Tibial nerve (tissue), 4 donors: ENCODE results near the gene TGM4. TPM values are rescaled to one million over a fixed set of nuclear protein-coding genes. Genes with fewer than 3 reads are reported as not detected.

Experiments used
- DNase-seq, 2 donors: peaks; one replicate each; pipeline ENCODE4 v3.0.0-alpha.2; 2019; ENCODE audit warnings: low spot score in 2 of 2
- H3K27ac ChIP-seq, 4 donors: fragments of 200-600 bp; sonication (generic) in 3 of 4; one replicate each; pipeline ENCODE4 v1.5.1; 2017 to 2019; ENCODE audit warnings: mild to moderate bottlenecking in 1 of 4
- H3K27me3 ChIP-seq, 2 donors: fragments of 200-600 bp; sonication (generic) in 1 of 2; one replicate each; pipeline versions ENCODE4 v1.5.1 to v1.6.0; 2017 to 2019
- H3K36me3 ChIP-seq, 3 donors: fragments of 200-600 bp; sonication (generic); one replicate each; pipeline ENCODE4 v1.5.1; 2018 to 2019
- H3K4me1 ChIP-seq, 4 donors: fragments of 200-600 bp; sonication (generic) in 3 of 4; one replicate each; pipeline ENCODE4 v1.5.1; 2017 to 2019
- H3K4me3 ChIP-seq, 4 donors: fragments of 200-600 bp; sonication (generic) in 3 of 4; one replicate each; pipeline ENCODE4 v1.5.1; 2017 to 2019; ENCODE audit warnings: mild to moderate bottlenecking in 1 of 4, moderate library complexity in 1 of 4
- H3K9me3 ChIP-seq, 4 donors: fragments of 200-600 bp; sonication (generic) in 3 of 4; one replicate each; pipeline ENCODE4 v1.5.1; 2017 to 2019
- EP300 ChIP-seq, 2 donors: sonication (generic); formaldehyde crosslinking; IDR thresholded peaks; one replicate each; pipeline ENCODE4 v1.6.1; 2017; ENCODE audit warnings: antibody characterized with exemption in 2 of 2, mild to moderate bottlenecking in 1 of 2
- POLR2A ChIP-seq, 2 donors: fragments of 450-650 bp; IDR thresholded peaks; one replicate each; pipeline ENCODE4 v1.6.1; 2017; ENCODE audit warnings: antibody characterized with exemption in 2 of 2, mild to moderate bottlenecking in 2 of 2, moderate library complexity in 2 of 2
- WGBS, 2 donors: methylation state at CpG; one replicate each; pipeline ENCODE4 v1.1.5; 2018; 5-methylcytosine and 5-hydroxymethylcytosine counted together
- total RNA-seq, 4 donors: library from RNA; depleted of rRNA; stranded (reverse); fragments of >200 nt; gene quantifications; one replicate each; pipeline ENCODE4 v1.1.0, GENCODE V29; 2016
- TF ChIP-seq, protein P1 (sequence below), 5 experiments: fragments of 200-600 bp in 3 of 5; fragments of 450-650 bp in 2 of 5; sonication (generic) in 3 of 5; IDR thresholded peaks; one replicate each; pipeline ENCODE4 v1.5.1; 2016 to 2019; ENCODE audit warnings: antibody characterized with exemption in 5 of 5, mild to moderate bottlenecking in 3 of 5, moderate library complexity in 2 of 5

TGM4 gene
- total RNA-seq, 4 donors from 2014 or later, result not detected

DNA sequence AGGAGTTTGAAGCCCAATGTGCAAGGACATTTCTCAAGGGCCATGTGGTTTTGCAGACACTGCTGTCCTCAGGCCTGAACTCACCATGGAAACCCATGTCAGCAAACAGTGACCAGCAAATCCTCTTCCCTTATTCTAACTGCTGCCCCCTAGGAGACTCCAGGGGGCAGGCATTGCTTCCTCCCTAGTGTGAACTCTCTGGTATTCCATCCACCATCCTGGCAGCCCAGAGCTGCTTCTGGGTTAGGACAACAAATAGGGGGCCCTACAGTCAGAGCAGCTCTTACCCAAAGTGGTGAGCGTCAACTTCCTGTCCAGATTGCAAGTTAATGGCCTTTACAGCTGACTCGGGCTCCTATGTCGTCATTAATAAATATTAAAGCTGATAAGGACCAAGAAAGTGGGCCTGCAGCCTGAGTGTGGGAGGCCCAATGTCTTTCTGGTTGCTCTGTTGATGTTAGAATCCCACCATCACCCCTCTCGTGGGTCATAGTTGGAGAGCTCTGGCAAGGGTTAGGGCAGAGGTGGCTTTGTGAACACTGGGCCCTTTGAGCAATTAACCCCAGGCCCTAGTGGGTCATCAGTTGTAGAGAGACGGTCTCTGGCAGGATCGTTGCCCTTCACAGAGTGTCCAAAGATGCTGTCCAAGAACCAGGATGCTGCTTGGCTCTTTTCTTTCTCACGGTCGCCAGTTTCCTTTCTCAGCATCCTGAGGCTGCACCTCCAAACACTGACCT is 41.5 kb downstream of the TGM4 start:
- Histone ChIP-seq H3K4me1 (peaks cover 0 to 12% (median 6%) of the 10 kb centered on the region in 4 donors), H3K27ac (no peak overlapping the region), H3K36me3 (peaks cover 0 to 34% (median 0%) of the 10 kb centered on the region in 3 donors), H3K9me3 (no peaks in the 10 kb centered on the region), H3K27me3 (no peaks in the 10 kb centered on the region), H3K4me3 (no peak overlapping the region)
- WGBS, 2 donors, result 48 to 59% methylated on average over 8 of the region's 8 CpGs
- TF ChIP-seq POLR2A (IDR thresholded peaks at IDR 0.05) (no peak), EP300 (IDR thresholded peaks at IDR 0.05) (no peak)
- TF ChIP-seq, protein P1, sequence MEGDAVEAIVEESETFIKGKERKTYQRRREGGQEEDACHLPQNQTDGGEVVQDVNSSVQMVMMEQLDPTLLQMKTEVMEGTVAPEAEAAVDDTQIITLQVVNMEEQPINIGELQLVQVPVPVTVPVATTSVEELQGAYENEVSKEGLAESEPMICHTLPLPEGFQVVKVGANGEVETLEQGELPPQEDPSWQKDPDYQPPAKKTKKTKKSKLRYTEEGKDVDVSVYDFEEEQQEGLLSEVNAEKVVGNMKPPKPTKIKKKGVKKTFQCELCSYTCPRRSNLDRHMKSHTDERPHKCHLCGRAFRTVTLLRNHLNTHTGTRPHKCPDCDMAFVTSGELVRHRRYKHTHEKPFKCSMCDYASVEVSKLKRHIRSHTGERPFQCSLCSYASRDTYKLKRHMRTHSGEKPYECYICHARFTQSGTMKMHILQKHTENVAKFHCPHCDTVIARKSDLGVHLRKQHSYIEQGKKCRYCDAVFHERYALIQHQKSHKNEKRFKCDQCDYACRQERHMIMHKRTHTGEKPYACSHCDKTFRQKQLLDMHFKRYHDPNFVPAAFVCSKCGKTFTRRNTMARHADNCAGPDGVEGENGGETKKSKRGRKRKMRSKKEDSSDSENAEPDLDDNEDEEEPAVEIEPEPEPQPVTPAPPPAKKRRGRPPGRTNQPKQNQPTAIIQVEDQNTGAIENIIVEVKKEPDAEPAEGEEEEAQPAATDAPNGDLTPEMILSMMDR (IDR thresholded peaks at IDR 0.05), result no peak
- DNase-seq, result no peak

DNA sequence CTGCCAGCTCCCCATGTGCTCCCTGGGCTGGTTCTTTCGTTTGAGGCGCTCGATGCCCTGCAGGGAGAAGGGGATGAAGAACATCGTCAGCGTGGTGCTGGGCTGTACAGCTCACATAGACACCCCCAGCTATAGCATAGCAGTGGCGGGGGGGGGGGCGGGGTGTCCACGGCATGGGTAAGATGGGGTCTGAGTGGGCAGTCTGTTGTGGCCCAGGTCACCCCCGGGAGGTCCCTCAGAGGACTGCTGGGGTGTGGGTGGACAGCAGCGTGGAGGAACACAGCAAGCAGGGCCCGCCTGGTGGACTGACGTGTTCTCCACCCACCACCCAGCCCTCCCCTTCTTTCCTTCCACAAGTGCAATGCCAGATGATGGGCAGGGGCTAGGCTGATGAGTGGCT is 43.7 kb downstream of the TGM4 start:
- Histone ChIP-seq H3K4me3 (no peak overlapping the region), H3K27ac (no peak overlapping the region), H3K4me1 (peaks cover 0 to 12% (median 6%) of the 10 kb centered on the region in 4 donors), H3K9me3 (no peaks in the 10 kb centered on the region), H3K36me3 (peaks cover 0 to 54% (median 9%) of the 10 kb centered on the region in 3 donors), H3K27me3 (no peaks in the 10 kb centered on the region)
- no peak for DNase-seq
- TF ChIP-seq POLR2A (IDR thresholded peaks at IDR 0.05) (no peak), EP300 (IDR thresholded peaks at IDR 0.05) (no peak)
- TF ChIP-seq, protein P1 (IDR thresholded peaks at IDR 0.05), result no peak
- WGBS, 2 donors, result 83 to 84% methylated on average over 11 of the region's 12 CpGs

DNA sequence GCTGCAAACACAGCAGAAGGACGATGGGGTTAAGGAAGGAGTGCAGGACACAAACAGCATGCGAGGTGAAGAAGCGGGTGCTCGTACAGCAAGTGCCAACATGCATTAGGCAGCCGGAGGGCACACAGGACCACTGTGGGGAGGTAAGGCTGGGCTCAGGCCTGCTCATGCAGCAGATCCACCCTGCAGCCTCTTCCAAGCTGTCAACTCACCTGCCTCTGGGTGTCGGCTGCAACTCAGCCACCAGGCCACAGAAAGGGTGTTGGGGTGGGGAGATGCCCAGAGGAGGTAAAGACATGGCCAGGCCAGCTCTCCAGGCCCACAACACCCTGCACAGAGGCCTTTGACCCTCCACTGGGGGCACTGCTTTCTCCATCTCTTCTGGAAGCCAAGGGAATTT is 44.2 kb downstream of the TGM4 start:
- DNase-seq, result no peak
- Histone ChIP-seq H3K27me3 (no peaks in the 10 kb centered on the region), H3K36me3 (peaks cover 0 to 58% (median 9%) of the 10 kb centered on the region in 3 donors), H3K9me3 (no peaks in the 10 kb centered on the region), H3K4me1 (peaks cover 0 to 12% (median 6%) of the 10 kb centered on the region in 4 donors), H3K27ac (no peak overlapping the region), H3K4me3 (no peak overlapping the region)
- WGBS, 2 donors, result 79 to 93% methylated on average over 6 of the region's 6 CpGs
- TF ChIP-seq POLR2A (IDR thresholded peaks at IDR 0.05) (no peak), EP300 (IDR thresholded peaks at IDR 0.05) (no peak)
- TF ChIP-seq, protein P1 (IDR thresholded peaks at IDR 0.05), result no peak

DNA sequence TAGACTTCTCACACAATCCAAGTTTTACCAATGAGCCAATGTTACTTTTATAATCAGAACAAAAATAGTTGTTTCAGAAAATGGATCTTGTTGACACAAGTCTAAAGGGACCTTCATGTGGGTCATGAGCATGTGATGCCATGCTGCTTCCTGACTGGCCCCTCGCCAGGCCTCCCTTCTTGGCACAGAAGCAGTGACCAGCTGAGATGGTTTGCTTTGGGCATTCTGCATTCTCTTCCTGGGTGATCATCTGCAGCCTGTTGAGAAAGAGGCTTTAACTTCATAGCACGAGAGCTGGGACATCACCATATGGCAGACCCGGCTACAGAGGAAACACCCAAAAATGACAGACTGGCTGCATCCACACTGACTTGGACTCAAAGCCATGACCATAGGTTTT is 45.7 kb downstream of the TGM4 start:
- no peaks in the 10 kb centered on the region for H3K27me3 ChIP-seq
- DNase-seq, result no peak
- no peaks in the 10 kb centered on the region for H3K9me3 ChIP-seq
- peaks cover 0 to 65% (median 9%) of the 10 kb centered on the region in 3 donors for H3K36me3 ChIP-seq
- WGBS, 2 donors, result 86 to 94% methylated on average over 3 of the region's 3 CpGs
- no peak overlapping the region for H3K27ac ChIP-seq
- TF ChIP-seq EP300 (IDR thresholded peaks at IDR 0.05) (no peak), POLR2A (IDR thresholded peaks at IDR 0.05) (no peak)
- TF ChIP-seq, protein P1 (IDR thresholded peaks at IDR 0.05), result no peak
- H3K4me3 ChIP-seq, result no peak overlapping the region
- peaks cover 0 to 18% (median 6%) of the 10 kb centered on the region in 4 donors for H3K4me1 ChIP-seq

DNA sequence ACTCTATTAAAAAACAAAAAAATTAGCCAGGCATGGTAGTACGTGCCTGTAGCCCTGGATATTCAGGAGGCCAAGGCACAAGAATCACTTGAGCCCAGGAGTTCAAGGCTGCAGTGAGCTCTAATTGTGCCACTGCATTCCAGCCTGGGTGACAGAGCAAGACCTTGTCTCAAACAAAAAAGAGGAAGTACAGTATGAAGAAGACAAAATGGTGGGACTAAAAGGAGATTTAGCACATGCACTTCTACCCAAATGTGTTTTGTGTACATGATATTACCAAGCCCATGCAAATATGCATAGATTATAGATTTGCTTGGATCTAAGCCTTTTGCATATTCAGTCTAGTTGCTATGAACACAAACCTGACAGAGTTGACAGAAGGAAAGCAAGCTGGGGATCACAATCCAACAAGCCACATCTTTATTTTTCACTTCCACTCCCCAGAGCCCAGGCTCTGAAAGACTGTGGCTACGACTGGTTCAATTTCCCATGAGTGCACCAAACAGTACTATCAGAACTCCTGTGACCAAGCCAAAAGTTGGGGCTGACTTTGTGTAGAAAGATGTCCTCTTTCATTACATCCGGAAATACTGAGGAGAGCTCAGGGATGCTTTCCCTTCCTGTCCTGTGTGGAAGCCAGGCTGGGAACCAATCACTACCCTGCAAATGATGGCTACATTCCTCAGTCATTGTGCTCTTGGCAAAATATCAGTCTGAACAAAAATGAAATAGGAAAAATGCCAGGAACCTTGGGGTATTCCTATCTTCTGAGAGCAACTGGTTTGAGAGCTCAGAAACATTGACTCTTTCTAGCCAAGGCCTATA is 49.4 kb downstream of the TGM4 start:
- TF ChIP-seq, protein P1 (IDR thresholded peaks at IDR 0.05), result no peak
- TF ChIP-seq EP300 (IDR thresholded peaks at IDR 0.05) (no peak), POLR2A (IDR thresholded peaks at IDR 0.05) (no peak)
- H3K27me3 ChIP-seq, result no peaks in the 10 kb centered on the region
- H3K4me1 ChIP-seq, result peaks cover 0 to 6% (median 0%) of the 10 kb centered on the region in 4 donors
- DNase-seq, result no peak
- peaks cover 0 to 75% (median 15%) of the 10 kb centered on the region in 3 donors for H3K36me3 ChIP-seq
- no peak overlapping the region for H3K4me3 ChIP-seq
- WGBS, 2 donors, result 60 to 72% methylated on average over 3 of the region's 3 CpGs
- H3K9me3 ChIP-seq, result no peaks in the 10 kb centered on the region
- H3K27ac ChIP-seq, result no peak overlapping the region
